ENCODE results near the gene ADPRH. TPM values are rescaled to one million over a fixed set of nuclear protein-coding genes. Genes with fewer than 3 reads are reported as not detected.

The ADPRH gene
- total RNA-seq, 1 donor from 2014 or later = 26.5 TPM

GRCh38 chr3:119536757-119537156, 42.5 kb upstream of the ADPRH start:
- no peak for ATAC-seq
- Histone ChIP-seq H3K4me1 (peaks cover 2% of the 10 kb centered on the region), H3K9me3 (no peaks in the 10 kb centered on the region), H3K27me3 (no peaks in the 10 kb centered on the region), H3K4me3 (no peak overlapping the region), H3K36me3 (no peaks in the 10 kb centered on the region), H3K27ac (no peak overlapping the region)
- TF ChIP-seq, protein P1, sequence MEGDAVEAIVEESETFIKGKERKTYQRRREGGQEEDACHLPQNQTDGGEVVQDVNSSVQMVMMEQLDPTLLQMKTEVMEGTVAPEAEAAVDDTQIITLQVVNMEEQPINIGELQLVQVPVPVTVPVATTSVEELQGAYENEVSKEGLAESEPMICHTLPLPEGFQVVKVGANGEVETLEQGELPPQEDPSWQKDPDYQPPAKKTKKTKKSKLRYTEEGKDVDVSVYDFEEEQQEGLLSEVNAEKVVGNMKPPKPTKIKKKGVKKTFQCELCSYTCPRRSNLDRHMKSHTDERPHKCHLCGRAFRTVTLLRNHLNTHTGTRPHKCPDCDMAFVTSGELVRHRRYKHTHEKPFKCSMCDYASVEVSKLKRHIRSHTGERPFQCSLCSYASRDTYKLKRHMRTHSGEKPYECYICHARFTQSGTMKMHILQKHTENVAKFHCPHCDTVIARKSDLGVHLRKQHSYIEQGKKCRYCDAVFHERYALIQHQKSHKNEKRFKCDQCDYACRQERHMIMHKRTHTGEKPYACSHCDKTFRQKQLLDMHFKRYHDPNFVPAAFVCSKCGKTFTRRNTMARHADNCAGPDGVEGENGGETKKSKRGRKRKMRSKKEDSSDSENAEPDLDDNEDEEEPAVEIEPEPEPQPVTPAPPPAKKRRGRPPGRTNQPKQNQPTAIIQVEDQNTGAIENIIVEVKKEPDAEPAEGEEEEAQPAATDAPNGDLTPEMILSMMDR (IDR thresholded peaks at IDR 0.05) = no peak
- DNase-seq = no peak
- intact Hi-C loops (cut with DNase I) = no loop called here

GRCh38 chr3:119538772-119539171, 40.5 kb upstream of the ADPRH start:
- no peak overlapping the region for H3K27ac ChIP-seq
- intact Hi-C loops (cut with DNase I) = no loop called here

DNA sequence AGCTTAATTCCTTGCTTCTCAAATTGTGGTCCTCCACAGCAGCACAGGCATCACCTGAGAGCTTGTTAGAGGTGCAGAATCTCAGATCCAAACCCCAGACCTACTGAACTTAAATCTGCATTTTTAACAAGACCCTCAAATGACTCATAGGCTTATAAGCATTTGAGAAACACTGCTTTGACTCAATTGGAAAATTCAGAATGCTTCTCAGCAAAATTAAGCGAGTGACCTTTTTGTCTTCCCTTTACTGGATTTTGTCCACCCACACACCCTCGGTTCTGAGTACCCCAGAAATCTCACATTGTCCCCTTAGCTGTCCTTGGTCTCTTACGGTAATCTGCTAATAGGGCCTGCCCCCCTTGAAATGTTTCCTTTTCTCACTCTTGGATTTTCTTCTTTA, 37.7 kb upstream of the ADPRH start:
- H3K27ac ChIP-seq = no peak overlapping the region
- H3K27me3 ChIP-seq = no peaks in the 10 kb centered on the region
- ATAC-seq (no peak), DNase-seq (no peak)
- H3K36me3 ChIP-seq = peaks cover 4% of the 10 kb centered on the region
- H3K4me3 ChIP-seq = no peak overlapping the region
- H3K4me1 ChIP-seq = no peaks in the 10 kb centered on the region
- no peaks in the 10 kb centered on the region for H3K9me3 ChIP-seq
- intact Hi-C loops (cut with DNase I) = no loop called here
- TF ChIP-seq, protein P1 (IDR thresholded peaks at IDR 0.05) = no peak

More at GRCh38 chr3:119538772-119539171, 40.5 kb upstream of the ADPRH start:
- H3K36me3 ChIP-seq = no peaks in the 10 kb centered on the region
- no peak for DNase-seq
- no peaks in the 10 kb centered on the region for H3K9me3 ChIP-seq
- TF ChIP-seq, protein P1 (IDR thresholded peaks at IDR 0.05) = no peak
- H3K27me3 ChIP-seq = no peaks in the 10 kb centered on the region
- ATAC-seq = no peak
- no peak overlapping the region for H3K4me3 ChIP-seq
- peaks cover 2% of the 10 kb centered on the region for H3K4me1 ChIP-seq

GRCh38 chr3:119542168-119542767, 37.0 kb upstream of the ADPRH start:
- intact Hi-C loops (cut with DNase I) = no loop called here
- TF ChIP-seq, protein P1 (IDR thresholded peaks at IDR 0.05) = no peak

GRCh38 chr3:119543147-119543546, 36.1 kb upstream of the ADPRH start:
- DNase-seq (no peak), ATAC-seq (no peak)
- no peaks in the 10 kb centered on the region for H3K4me1 ChIP-seq
- H3K9me3 ChIP-seq = no peaks in the 10 kb centered on the region
- TF ChIP-seq, protein P1 (IDR thresholded peaks at IDR 0.05) = no peak
- H3K27ac ChIP-seq = no peak overlapping the region
- intact Hi-C loops (cut with DNase I) = no loop called here
- H3K27me3 ChIP-seq = no peaks in the 10 kb centered on the region
- H3K4me3 ChIP-seq = no peak overlapping the region
- peaks cover 4% of the 10 kb centered on the region for H3K36me3 ChIP-seq

More at GRCh38 chr3:119542168-119542767, 37.0 kb upstream of the ADPRH start:
- Histone ChIP-seq H3K27me3 (no peaks in the 10 kb centered on the region), H3K4me3 (no peak overlapping the region), H3K4me1 (no peaks in the 10 kb centered on the region), H3K9me3 (no peaks in the 10 kb centered on the region), H3K27ac (no peak overlapping the region), H3K36me3 (peaks cover 4% of the 10 kb centered on the region)
- ATAC-seq (no peak), DNase-seq (no peak)

GRCh38 chr3:119547227-119547626, 32.1 kb upstream of the ADPRH start:
- H3K9me3 ChIP-seq = no peaks in the 10 kb centered on the region
- TF ChIP-seq, protein P1 (IDR thresholded peaks at IDR 0.05) = no peak
- DNase-seq = no peak
- H3K27me3 ChIP-seq = no peaks in the 10 kb centered on the region
- no peak overlapping the region for H3K4me3 ChIP-seq
- H3K36me3 ChIP-seq = peaks cover 4% of the 10 kb centered on the region
- no peaks in the 10 kb centered on the region for H3K4me1 ChIP-seq
- H3K27ac ChIP-seq = no peak overlapping the region
- ATAC-seq = no peak
- intact Hi-C loops (cut with DNase I) = no loop called here

Measured in upper lobe of right lung (tissue), 1 donor.